Measurements from ENCODE around the gene ZNF275.

Gene ZNF275

GRCh38 chrX:153366878-153367538 is 33.1 kb downstream of the ZNF275 start:
- no peak for DNase-seq (ENCODE audit: low read depth, low spot score)
- no peak for TF ChIP-seq CTCF (IDR thresholded peaks at IDR 0.05; ENCODE audit: low read depth, low read length)
- in situ Hi-C loops (cut with HindIII; ENCODE audit: low sequenced_read_pairs), result no loop called here
- H3K4me3 ChIP-seq (ENCODE audit: low read depth, low read length), result no peak overlapping the region

- no peak overlapping the region for H3K4me3 ChIP-seq (ENCODE audit: low read depth, low read length)
- DNase-seq (ENCODE audit: low read depth, low spot score), result peak; percentile 5
- no peak for TF ChIP-seq CTCF (IDR thresholded peaks at IDR 0.05; ENCODE audit: low read depth, low read length)
- in situ Hi-C loops (cut with HindIII; ENCODE audit: low sequenced_read_pairs), result no loop called here
Observed at GRCh38 chrX:153370293-153371055, 36.5 kb downstream of the ZNF275 start.

GRCh38 chrX:153371256-153371655 is 37.3 kb downstream of the ZNF275 start:
- H3K4me3 ChIP-seq (ENCODE audit: low read depth, low read length), result no peak overlapping the region
- peak; percentile 49 for DNase-seq (ENCODE audit: low read depth, low spot score)
- TF ChIP-seq CTCF (IDR thresholded peaks at IDR 0.05; ENCODE audit: low read depth, low read length), result no peak
- in situ Hi-C loops (cut with HindIII; ENCODE audit: low sequenced_read_pairs), result no loop called here

- TF ChIP-seq CTCF (IDR thresholded peaks at IDR 0.05; ENCODE audit: low read depth, low read length), result no peak
- no peak for DNase-seq (ENCODE audit: low read depth, low spot score)
- in situ Hi-C loops (cut with HindIII; ENCODE audit: low sequenced_read_pairs), result no loop called here
- H3K4me3 ChIP-seq (ENCODE audit: low read depth, low read length), result no peak overlapping the region
Observed at GRCh38 chrX:153372949-153373348, 39.0 kb downstream of the ZNF275 start.

- in situ Hi-C loops (cut with HindIII; ENCODE audit: low sequenced_read_pairs), result no loop called here
- TF ChIP-seq CTCF (IDR thresholded peaks at IDR 0.05; ENCODE audit: low read depth, low read length), result no peak
- no peak for DNase-seq (ENCODE audit: low read depth, low spot score)
- no peak overlapping the region for H3K4me3 ChIP-seq (ENCODE audit: low read depth, low read length)
Observed at GRCh38 chrX:153374426-153374825, 40.5 kb downstream of the ZNF275 start.

- H3K4me3 ChIP-seq (ENCODE audit: low read depth, low read length), result no peak overlapping the region
- no peak for TF ChIP-seq CTCF (IDR thresholded peaks at IDR 0.05; ENCODE audit: low read depth, low read length)
- in situ Hi-C loops (cut with HindIII; ENCODE audit: low sequenced_read_pairs), result no loop called here
- no peak for DNase-seq (ENCODE audit: low read depth, low spot score)
Observed at GRCh38 chrX:153375571-153375970, 41.6 kb downstream of the ZNF275 start.
